ENCODE results near the gene MFAP3L. TPM values are rescaled to one million over a fixed set of nuclear protein-coding genes. Genes with fewer than 3 reads are reported as not detected.

The MFAP3L gene
- total RNA-seq, 1 donor from 2014 or later = 2.2 TPM

GRCh38 chr4:170033999-170034398, 7.8 kb upstream of the MFAP3L start:
- no peak for TF ChIP-seq CTCF (IDR thresholded peaks at IDR 0.05)
- no peak for DNase-seq (ENCODE audit: low spot score in 2 of 2)
- H3K27ac ChIP-seq = no peak overlapping the region
- H3K4me3 ChIP-seq = no peak overlapping the region
- intact Hi-C loops (cut with DNase I) = no loop called here
- no peaks in the 10 kb centered on the region for H3K9me3 ChIP-seq
- H3K36me3 ChIP-seq = no peaks in the 10 kb centered on the region
- H3K4me1 ChIP-seq = no peaks in the 10 kb centered on the region
- H3K27me3 ChIP-seq = no peaks in the 10 kb centered on the region

GRCh38 chr4:170030121-170030520, 3.9 kb upstream of the MFAP3L start:
- H3K27ac ChIP-seq = no peak overlapping the region
- no peaks in the 10 kb centered on the region for H3K9me3 ChIP-seq
- intact Hi-C loops (cut with DNase I) = no loop called here
- H3K4me1 ChIP-seq = peaks cover 0 to 8% of the 10 kb centered on the region in 2 donors
- TF ChIP-seq CTCF (IDR thresholded peaks at IDR 0.05) = no peak
- H3K36me3 ChIP-seq = no peaks in the 10 kb centered on the region
- no peak for DNase-seq (ENCODE audit: low spot score in 2 of 2)
- H3K27me3 ChIP-seq = no peaks in the 10 kb centered on the region
- H3K4me3 ChIP-seq = no peak overlapping the region

GRCh38 chr4:170027181-170027829, 1.1 kb upstream of the MFAP3L start:
- H3K27me3 ChIP-seq = no peaks in the 10 kb centered on the region
- intact Hi-C loops (cut with DNase I) = loop anchor here (2.0 to 10.0 kb wide), 5 partner anchors 63 to 1543 kb away; partner anchors contain the start of genes DDX60L, HPF1 and NEK1
- peaks cover 0 to 11% of the 10 kb centered on the region in 2 donors for H3K4me1 ChIP-seq
- H3K9me3 ChIP-seq = no peaks in the 10 kb centered on the region
- H3K4me3 ChIP-seq = peak overlapping the region; percentile 84 to 93
- H3K36me3 ChIP-seq = no peaks in the 10 kb centered on the region
- TF ChIP-seq CTCF (IDR thresholded peaks at IDR 0.05) = no peak
- H3K27ac ChIP-seq = peak overlapping the region in 1 of 2 donors; percentile 88
- peak; percentile 50 to 95 for DNase-seq (ENCODE audit: low spot score in 2 of 2)

GRCh38 chr4:170025523-170026252, 507 bp downstream of the MFAP3L start:
- H3K9me3 ChIP-seq = no peaks in the 10 kb centered on the region
- peak overlapping the region; percentile 84 to 93 for H3K4me3 ChIP-seq
- no peaks in the 10 kb centered on the region for H3K36me3 ChIP-seq
- no peak for TF ChIP-seq CTCF (IDR thresholded peaks at IDR 0.05)
- intact Hi-C loops (cut with DNase I) = loop anchor here (1.0 to 10.0 kb wide), 6 partner anchors 22 to 1541 kb away; partner anchors contain the start of genes DDX60L, HPF1 and NEK1
- no peak for DNase-seq (ENCODE audit: low spot score in 2 of 2)
- no peaks in the 10 kb centered on the region for H3K27me3 ChIP-seq
- peaks cover 0 to 11% of the 10 kb centered on the region in 2 donors for H3K4me1 ChIP-seq
- H3K27ac ChIP-seq = peak overlapping the region; percentile 33 to 88

- no peak for DNase-seq (ENCODE audit: low spot score in 2 of 2)
- TF ChIP-seq CTCF (IDR thresholded peaks at IDR 0.05) = no peak
- intact Hi-C loops (cut with DNase I) = loop anchor here (10.0 kb wide), 1 partner anchor 1537 kb away; the partner anchor contains the start of gene DDX60L
Observed at GRCh38 chr4:170022211-170022610, 4.0 kb downstream of the MFAP3L start.

More at GRCh38 chr4:170022211-170022610, 4.0 kb downstream of the MFAP3L start:
- Histone ChIP-seq H3K9me3 (no peaks in the 10 kb centered on the region), H3K27me3 (no peaks in the 10 kb centered on the region), H3K27ac (no peak overlapping the region), H3K4me1 (peaks cover 0 to 6% of the 10 kb centered on the region in 2 donors), H3K4me3 (no peak overlapping the region), H3K36me3 (no peaks in the 10 kb centered on the region)
